GM21619 (cell line): ENCODE data around the gene BLOC1S1.

ENCODE experiments used
- ATAC-seq: cut with Tn5 transposase; IDR thresholded peaks from one replicate; pipeline ENCODE4 v1.9.1; 2021; ENCODE audit not compliant: unreplicated experiment

The BLOC1S1 gene

DNA sequence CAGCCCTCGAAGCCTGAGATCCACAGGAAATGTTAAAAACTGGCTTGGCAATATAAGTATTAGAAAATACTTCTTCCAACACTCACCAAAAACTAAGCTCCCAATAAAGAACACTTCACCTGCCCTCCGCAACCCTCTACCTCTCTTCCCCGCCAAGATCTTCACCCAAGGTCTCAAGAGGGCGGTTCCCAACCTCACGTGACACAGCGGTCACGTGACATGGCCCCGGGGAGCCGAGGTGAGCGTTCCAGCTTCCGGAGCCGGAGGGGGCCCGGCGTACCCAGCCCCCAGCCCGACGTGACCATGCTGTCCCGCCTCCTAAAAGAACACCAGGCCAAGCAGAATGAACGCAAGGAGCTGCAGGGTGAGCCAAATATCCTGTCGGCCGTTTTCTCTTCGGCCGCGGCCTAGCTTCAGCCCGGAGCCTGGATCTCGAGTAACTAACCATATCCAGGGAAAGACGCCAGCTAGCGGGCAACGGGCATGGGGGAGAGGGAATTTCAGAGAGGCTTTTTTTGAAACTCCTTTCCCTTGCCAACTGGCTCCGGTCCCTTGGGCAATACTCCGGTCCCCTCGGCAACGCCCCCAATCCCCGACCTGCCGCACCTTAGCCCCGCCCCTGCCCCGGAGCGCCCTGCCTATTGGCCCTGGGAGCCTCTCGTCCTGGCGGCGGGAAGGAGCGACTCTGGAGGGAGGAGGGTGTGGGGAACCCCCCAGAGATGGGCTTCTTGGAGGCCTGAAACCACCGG lies at the start of gene BLOC1S1:
BLOC1S1 (plus strand) TSS at position 214 of the 749 bp plus-strand sequence; CDS start at position 220, 6 bp downstream.
- peak; percentile 91 for ATAC-seq

DNA sequence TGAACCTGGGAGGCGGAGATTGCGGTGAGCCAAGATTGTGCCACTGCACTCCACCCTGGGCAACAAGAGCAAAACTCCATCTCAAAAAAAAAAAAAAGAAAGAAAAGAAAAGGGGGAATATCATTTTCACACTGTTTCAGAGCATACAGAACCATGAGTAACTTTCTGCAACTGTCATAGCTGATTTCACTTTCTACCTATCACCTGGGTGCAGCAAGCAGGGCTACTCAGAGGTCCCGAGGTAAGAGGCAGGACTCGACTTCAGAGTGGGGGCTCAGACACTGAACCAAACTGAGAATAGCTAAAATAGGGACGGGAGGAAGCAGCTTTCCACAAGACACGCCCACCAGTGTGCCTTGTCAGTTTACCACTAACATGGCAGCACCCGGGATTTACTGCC lies 49.3 kb upstream of the BLOC1S1 start:
- no peak for ATAC-seq

DNA sequence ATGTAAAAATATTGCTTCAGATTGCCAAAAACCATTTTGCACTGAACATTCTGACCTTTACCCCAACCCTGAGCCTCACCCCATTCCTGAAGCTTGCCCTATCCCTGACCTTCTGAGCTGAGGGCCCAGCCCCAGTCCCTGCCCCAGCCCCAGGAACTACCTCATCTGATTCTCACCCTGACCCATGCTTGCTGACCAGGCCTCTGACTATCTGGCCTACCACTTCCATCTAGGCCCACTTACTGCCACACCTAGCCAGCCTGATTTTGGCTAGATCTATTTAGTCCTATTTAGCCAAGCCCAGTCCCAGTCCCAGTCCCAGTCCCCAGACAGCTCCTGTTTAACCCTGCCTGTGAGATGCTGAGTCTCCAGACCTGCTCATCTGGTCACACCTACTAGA lies 45.6 kb upstream of the BLOC1S1 start:
- no peak for ATAC-seq

DNA sequence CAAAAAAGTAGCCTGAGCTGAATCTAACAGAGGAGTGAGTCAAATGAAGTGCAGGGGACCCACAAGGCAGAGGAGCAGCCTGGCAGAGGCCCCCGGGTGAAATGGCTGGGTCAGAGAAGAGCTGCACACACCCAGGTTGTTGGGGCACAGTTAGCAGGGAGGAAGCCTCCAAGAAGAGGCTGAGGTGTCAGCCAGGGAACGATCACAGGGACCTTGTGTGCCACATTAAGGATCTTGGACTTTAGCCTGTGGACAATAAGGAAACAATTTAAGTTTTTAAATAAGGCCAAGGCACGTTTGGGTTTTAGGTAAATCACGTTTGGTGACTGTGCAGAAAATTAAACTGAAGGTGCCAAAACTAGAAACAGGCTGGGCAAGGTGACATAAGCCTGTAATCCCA lies 44.1 kb upstream of the BLOC1S1 start:
- no peak for ATAC-seq

DNA sequence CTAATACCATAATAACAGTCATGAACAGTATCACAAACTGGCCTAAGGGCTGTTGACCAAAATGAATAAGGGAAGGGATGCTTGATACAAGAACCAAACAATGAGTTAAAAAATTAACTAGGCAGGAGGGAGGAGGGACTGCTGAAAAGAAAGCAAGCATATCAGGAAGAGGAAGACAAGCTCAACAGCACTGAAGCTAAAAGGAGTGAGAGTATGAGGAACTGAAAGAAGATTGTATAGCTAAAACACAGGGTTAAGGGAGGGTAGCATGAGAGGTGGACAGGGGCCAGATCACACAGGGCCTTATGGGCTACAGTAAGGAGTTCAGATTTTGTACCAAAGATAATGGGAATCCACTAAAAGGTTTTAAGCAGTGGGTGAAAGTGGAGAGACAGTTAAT lies 42.2 kb upstream of the BLOC1S1 start:
- ATAC-seq, result peak; percentile 98

DNA sequence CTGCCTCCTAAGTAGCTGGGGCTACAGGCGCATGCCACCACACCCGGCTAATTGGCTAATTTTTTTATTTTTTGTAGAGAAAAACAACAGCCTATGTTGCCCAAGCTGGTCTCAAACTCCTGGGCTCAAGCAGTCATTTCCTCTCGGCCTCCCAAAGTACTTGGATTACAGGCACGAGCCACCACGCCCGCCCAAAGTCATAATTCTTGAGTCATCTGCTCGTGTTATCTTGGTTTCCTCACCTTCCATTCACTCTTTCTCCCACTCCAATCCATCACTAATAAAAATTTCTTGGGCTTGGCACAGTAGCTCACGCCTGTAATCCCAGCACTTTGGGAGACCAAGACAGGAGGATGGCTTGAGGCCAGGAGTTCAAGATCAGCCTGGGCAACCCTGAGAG lies 40.2 kb upstream of the BLOC1S1 start:
- ATAC-seq, result no peak

DNA sequence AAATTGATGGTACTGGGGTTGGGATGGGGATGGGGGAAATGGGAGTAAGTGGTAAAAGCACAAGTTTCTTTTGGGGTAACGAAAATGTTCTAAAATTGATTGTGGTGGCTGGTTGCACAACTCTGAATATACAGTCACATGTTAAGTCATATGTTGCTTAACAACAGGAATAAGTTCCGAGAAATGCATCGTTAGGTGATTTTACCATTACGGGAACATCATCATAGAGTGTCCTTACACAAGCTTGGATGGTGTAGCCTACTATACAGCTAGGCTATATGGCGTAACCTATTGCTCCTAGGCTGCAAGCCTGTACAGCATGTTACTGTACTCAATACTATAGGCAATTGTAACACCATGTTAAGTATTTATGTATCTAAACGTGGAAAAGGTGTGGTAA lies 39.1 kb upstream of the BLOC1S1 start:
- ATAC-seq, result no peak

DNA sequence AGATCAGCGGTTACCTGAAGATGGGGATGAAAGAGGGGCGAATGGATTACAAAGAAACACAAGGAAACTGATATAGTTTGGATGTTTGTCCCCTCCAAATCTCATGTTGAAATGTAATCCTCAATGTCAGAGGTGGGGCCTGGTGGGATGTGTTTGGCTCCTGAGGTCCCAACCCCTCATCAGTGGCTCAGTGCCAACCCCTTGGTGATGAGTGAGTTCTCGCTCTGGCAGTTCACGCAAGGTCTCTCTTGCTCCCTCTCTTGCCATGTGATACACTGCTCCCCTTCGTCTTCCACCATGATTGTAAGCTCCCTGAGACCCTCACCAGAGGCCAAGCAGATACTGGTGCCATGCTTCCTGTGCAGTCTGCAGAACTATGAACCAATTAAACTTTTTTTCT lies 36.2 kb upstream of the BLOC1S1 start:
- ATAC-seq, result no peak

DNA sequence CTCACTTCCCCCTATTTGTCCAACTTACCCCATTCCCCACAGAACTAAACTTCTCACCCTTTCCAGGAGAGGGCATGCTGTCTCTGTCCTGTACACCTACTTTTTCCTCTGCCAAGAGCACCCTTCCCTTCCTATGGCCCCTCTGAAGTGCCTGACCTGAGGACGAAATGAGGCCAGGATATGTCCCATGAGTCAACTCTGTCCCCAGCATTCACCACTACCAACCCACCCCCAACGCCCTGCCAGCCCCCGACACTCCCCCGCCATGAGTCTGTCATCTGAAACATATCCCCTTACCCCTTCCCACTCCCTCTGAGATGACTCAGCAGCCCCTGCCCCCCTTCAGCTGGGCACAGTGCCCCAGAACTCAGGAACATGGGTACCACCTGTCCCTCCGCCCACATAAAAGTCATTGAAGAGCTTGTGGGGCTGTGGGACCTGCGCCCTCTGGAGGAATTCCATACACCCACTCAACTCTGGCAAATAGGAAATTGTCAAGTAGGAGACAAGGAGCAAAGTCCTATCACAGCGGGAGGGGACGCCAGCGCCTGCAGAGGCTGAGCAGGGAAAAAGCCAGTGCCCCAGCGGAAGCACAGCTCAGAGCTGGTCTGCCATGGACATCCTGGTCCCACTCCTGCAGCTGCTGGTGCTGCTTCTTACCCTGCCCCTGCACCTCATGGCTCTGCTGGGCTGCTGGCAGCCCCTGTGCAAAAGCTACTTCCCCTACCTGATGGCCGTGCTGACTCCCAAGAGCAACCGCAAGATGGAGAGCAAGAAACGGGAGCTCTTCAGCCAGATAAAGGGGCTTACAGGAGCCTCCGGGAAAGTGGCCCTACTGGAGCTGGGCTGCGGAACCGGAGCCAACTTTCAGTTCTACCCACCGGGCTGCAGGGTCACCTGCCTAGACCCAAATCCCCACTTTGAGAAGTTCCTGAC lies 34.4 kb upstream of the BLOC1S1 start:
- no peak for ATAC-seq

DNA sequence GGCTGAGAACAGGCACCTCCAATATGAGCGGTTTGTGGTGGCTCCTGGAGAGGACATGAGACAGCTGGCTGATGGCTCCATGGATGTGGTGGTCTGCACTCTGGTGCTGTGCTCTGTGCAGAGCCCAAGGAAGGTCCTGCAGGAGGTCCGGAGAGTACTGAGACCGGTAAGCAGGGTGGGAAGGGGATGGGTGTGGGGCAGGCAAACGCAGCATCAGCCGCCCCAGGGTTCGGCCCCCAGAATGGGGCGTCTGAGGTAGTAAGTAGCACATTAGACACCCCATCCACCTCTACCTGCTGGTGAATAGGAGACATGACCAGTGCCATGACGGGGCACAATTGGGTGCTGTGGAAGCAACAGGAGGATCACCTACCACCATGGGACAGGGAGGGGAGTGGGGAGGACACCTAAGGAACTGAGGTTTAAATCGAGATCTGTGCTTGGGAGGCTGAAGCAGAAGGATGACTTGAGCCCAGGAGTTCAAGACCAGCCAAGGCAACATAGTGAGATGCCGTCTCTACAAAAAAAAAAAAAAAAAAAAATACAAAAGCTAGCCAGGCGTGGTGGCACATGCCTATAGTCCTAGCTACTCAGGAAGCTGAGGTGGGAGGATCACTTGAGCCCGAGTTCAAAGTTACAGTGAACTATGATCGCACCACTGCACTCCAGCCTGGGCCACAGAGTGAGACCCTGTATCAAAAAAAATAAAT lies 33.6 kb upstream of the BLOC1S1 start:
- ATAC-seq, result no peak

DNA sequence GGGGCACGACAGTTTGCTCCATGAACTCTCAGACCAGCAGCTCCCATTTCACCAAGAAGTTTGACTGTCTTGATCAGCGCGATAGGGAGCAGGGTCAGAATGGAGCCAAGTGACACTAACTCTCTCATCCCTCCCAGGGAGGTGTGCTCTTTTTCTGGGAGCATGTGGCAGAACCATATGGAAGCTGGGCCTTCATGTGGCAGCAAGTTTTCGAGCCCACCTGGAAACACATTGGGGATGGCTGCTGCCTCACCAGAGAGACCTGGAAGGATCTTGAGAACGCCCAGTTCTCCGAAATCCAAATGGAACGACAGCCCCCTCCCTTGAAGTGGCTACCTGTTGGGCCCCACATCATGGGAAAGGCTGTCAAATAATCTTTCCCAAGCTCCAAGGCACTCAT lies 32.2 kb upstream of the BLOC1S1 start:
- no peak for ATAC-seq

DNA sequence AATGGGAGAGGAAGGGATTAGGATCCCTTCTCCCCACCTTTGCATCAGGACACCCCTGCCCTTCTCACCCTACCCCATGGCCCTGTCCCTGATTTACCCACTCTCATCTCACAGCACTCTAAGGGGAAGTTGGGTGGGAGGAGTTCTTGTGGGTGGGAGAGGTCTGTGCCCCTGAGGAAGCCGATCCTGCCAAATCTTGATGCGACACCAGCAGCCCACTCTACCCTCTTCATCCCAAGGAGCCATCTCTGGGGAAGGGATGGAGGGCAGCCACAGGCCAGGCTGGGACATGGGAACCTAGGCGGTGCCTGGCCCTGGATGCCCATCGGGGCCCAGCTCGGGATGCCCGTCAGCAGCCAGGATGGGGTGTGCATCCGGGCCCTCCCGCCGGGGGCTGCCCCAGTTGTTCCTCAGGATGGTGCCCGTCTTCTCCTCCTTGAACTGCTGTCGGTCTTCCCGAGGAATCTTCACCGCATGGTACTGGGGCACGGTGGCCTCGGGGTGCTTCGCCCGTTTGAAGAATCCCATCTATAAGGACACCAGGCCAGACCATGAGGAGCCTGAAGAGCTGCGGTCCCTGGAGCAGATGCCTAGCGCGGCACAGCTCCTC lies 31.0 kb upstream of the BLOC1S1 start:
- ATAC-seq, result no peak

DNA sequence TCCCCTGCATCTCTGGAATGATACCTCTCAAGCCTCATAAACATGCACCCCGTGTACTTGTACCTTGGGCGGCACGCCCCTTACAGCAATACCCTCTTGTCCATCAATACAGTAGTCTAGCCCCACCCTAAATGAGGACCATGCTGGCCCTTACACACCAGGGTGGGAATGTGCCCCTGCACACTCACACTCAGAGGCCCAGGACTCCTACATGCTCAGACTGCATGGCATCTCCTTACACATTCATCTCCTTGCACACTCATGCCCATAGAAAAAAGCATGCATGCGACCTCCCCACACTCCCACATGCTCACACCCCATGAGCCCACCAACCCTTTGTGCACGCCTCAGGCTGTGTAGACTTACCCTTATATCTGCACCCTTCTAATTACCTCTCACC lies 30.2 kb upstream of the BLOC1S1 start:
- ATAC-seq, result no peak

DNA sequence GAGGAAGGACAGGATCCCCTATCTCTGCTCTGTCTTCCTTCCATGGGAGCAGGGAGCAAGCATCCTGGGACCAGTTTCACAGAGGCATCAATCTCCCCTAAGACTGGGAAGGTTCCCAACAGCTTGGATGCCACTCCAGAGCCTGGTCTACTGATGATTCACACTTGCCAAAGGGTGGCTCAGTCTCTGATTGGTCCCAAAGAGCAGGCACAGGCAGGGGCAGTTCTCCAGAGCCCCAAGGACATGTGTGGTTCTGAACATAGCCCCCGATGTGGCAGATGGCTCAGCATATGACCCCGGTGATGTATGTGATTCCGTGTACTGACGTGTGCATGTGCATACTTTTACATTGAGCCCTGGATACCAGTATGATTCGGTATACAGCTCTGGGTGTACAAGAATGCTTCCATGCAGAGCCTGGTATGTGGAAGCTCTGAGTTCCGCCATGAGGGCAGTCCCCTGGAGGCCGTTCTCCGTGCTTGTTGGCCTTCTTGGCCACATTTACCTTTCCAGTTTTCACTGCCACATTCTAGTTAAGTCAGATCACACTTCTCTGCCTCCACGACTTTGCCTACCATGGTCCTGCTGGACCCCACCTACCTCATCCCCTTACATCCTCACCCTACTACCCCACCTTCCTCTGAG lies 29.4 kb upstream of the BLOC1S1 start:
- no peak for ATAC-seq

DNA sequence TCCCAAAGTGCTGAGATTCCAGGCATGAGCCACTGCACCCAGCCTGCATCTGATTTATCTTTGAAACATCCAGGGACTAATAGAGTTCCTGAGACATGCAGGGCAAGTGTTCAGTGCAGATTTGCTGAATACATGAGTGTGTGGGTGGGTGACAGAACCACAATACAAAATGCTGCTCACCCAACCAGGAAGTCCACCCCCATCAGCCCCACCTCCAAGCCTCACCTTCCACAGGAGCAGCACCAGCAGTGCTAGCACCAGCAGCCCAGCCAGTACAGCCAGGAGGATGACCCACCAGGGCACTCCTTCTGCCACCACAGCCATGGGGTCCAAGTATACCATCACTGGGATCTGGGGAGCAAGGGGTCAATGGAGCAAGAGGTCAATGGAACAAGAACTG lies 28.1 kb upstream of the BLOC1S1 start:
- no peak for ATAC-seq

DNA sequence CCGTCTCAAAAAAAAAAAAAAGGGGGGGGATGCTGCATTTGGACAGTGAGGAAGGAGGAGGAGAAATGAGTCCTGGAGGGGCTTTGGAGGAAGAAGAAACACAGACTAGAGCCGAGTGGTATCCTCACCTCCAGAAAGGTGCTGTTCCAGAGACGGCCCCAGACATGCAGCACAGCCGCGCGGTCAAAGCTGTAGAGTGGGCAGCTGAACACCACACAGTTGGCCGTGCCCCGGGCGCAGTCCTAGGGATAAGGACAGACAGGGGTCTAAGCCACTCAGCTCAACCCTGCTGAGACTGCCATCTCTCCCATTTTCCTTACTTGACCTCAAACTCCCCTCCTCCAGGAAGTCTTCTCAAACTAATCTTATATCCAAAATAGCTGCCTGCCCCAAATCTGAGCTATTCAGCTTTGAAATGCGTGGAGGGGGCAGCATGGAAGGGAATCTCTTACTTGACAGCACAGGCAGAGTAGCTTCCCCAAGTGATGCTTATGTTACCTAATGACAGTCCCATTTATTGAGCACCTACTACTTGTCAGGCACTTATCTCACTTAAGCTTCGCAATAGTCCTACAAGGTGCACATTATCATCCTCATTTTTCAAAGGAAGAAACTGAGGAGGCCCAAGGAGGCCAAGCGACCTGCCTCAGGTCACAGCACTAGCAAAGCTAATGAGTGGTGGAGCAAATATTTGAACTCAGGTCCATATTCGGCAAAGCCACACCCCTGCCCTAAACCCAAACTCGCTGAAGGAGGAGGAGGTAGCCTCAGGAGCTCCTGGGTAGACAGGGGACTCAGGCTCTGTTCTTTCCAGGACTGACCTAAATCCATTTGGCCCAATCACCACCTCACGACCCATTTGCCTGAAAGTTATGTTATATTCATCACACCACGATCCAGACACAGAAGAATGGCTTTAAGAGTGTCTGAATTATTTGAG lies 26.9 kb upstream of the BLOC1S1 start:
- ATAC-seq, result no peak

DNA sequence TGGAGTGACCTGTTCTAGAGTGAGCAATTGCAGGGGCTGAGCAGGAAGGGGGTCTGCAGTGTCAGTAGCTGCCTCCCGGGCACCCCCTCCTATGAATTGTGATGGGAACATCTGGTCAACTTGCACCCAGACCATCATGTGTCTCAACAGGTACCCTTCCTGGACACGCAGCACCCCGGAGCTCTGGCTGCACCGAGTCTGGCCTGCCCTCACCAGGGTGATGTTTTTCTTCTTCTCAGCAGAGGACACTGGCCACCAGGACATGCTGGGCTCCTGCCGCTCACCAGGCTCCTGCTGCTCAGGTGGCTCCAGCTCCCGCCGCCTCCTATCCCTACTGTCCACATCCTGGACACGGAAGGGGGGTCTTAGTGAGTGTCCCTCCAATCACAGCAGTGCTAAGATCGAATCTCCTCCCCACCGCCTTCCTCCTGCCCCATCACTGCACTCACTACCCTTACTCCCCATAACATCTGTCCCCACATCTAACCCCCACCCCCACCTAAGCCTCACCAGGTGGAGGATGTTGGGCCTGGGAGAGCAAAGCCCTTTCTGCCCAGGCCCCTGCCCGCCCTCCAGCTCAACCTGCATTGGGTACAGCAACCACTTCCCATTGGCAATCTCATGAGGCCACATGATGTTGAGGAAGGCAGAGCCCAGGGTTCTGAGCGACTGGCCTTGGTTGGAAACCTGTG lies 23.1 kb upstream of the BLOC1S1 start:
- no peak for ATAC-seq

DNA sequence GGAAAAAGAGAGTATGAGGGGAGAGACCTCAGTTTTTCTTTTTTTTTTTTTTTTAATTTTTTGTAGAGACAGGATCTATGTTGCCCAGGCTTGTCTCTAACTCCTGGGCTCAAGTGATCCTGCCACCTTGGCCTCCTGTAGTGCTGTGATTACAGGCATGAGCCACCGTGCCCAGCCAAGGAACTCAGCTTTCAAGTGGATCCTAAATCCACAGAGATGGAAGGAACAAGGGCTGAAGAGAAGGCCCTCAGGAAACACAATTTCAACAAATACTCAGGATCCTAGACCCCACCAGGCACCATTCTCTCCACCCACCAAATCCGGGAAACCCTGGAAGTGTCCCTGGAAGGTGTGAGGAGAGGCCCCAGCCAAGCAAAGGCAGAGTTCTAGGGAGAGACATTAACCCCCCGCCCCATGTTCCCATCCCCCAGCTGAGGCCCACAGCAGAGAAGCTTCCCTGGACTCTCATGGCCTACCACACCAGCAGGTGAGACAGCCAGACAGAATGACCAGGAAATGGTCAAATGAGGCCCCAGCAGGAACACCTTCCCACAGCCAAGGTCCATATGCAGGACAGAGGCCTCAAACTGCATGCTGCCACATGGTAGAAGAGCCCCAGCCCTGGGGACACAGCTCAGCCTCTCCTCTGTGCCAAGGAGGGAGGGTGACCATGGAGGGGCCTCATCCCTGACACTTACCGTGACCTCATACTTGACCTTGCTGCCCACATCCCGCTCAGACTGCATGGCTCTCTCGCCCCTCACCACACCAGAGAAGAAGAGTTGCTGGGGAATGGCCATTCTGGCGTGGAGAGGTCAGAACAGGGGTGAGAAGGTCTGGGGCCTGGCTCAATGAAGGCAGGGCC lies 22.3 kb upstream of the BLOC1S1 start:
- no peak for ATAC-seq
